Erythroblast (primary cell): ENCODE results near the gene ADAT1.
A peak's percentile ranks its signal among the peaks of the same experiment; 100 is the strongest.

Experiments
- DNase-seq, 2 experiments: peaks; one replicate each; lab custom pipeline; 2025; lab: John Stamatoyannopoulos, UW
- GATA1 ChIP-seq: IDR thresholded peaks from 2 replicates; pipeline ENCODE4 v1.6.1; 2011; ENCODE audit warnings: low read depth, mild to moderate bottlenecking, control low read depth, low read length, moderate library complexity
- POLR2A ChIP-seq: IDR thresholded peaks from 2 replicates; pipeline ENCODE4 v1.6.1; 2011; ENCODE audit warnings: mild to moderate bottlenecking, low read length

Gene ADAT1

GRCh38 chr16:75576384-75576811 lies 46.7 kb downstream of the ADAT1 start:
- no peak for DNase-seq
- TF ChIP-seq POLR2A = no peak
- no peak for TF ChIP-seq GATA1

- TF ChIP-seq POLR2A = no peak
- no peak for TF ChIP-seq GATA1
- no peak for DNase-seq
These were observed 47.1 kb downstream of the ADAT1 start for GRCh38 chr16:75575958-75576357.

DNA sequence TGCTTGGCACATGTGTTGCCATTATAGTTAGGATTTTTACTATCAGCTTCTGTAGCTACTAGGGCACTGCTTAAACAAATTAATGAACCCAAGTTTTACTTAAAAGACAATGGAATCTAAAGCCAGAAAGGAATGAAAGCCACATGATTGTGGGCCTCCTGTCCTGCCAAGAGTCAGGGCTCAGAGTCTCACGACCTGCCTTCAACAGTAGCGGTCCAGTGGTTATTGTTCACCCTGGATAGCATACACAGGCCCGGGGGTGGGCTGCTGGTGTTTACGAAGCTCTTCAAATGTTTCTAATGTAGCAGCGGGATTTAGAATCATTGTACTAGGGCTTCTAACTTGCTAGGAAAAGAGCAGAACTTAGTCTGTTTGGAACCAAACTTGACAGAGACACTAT lies 49.1 kb downstream of the ADAT1 start:
- no peak for DNase-seq
- no peak for TF ChIP-seq GATA1
- no peak for TF ChIP-seq POLR2A

GRCh38 chr16:75572864-75573542 lies 50.1 kb downstream of the ADAT1 start:
- DNase-seq = peak; percentile 75 to 88

DNA sequence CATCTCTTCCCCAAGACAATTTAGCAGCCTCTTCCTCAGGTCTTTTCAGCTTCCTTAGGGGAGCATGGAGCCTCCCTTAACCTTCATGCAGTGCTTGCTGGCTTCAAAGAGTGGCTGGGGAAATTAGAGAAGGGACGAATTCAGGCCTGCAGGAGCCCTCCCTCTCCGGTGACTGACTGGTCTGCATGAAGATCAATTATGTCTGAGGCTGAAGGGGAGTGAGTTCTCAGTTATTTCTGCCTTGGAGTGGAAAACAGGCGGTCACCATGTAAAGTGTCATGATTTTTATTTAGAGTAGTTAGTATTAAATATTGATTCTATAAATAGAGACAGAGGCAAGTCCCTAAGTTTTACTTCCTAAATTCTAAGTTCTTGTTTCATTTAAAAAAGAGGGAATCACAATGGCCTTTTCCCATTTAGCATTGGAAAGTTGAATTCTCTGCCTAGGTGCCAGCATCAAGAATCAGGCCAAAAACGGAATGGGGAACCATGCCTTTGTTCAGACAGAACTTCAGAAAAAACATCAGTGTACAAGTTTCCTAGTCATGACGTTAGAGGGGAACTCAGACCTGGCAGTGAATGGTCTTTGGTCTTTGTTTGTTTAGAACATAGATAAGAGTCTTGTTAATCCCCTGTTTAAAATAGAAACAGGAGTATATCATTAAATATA lies 52.5 kb downstream of the ADAT1 start:
- TF ChIP-seq GATA1 = no peak
- no peak for TF ChIP-seq POLR2A
- DNase-seq = no peak

More at GRCh38 chr16:75572864-75573542, 50.1 kb downstream of the ADAT1 start:
- TF ChIP-seq GATA1 (no peak), POLR2A (no peak)

GRCh38 chr16:75567911-75568310 lies 55.2 kb downstream of the ADAT1 start:
- no peak for DNase-seq
- TF ChIP-seq POLR2A (no peak), GATA1 (no peak)

GRCh38 chr16:75566758-75567255 lies 56.3 kb downstream of the ADAT1 start:
- DNase-seq = peak; percentile 64 to 75
- TF ChIP-seq GATA1 = no peak
- TF ChIP-seq POLR2A = no peak

GRCh38 chr16:75566040-75566757 lies 56.9 kb downstream of the ADAT1 start, which contains the start of gene GABARAPL2:
TSS of gene GABARAPL2 (plus strand) at chr16:75566379. CDS start at chr16:75566487, 108 bp downstream.
- peak; percentile 90 to 95 for DNase-seq
- TF ChIP-seq GATA1 (no peak), POLR2A (peak; percentile 68)

- TF ChIP-seq GATA1 (no peak), POLR2A (no peak)
- no peak for DNase-seq
These were observed 57.4 kb downstream of the ADAT1 start for GRCh38 chr16:75565640-75566039.

DNA sequence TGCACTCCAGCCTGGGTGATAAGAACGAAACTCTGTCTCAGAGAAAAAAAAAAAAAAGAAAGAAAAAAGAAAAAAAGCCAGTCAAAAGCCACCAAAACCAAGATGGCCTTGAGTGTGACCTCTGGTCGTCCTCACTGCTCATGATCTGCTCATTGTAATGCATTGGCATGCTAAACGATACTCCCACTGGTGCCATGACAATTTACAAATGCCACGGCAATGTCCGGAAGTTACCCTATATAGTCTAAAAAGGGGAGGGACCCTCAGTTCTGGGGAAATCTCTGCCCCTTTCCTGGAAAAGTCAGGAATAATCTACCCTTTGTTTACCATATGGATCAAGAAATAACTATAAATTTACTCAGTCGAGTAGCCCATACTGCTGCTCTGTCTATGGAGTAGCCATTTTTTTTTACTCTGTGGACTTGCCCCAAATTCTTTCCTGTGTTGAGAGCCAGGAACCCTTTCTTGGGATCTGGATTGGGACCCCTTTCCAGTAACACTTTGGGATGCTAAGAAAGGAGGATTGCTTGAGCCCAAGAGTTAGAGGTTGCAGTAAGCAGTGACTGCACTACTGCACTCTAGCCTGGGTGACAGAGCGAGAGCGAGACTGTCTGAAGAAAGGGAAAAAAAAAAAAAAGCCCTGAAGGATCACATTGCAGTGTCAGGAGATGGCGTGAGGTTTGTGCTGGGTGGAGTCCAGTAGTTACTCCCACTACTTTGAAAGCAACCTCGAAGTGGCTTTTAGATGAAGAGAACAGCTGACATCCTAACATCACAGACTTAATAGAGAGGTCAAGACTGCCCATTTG lies 63.3 kb downstream of the ADAT1 start:
- TF ChIP-seq GATA1 = no peak
- no peak for TF ChIP-seq POLR2A
- peak; percentile 7 to 23 for DNase-seq

- no peak for DNase-seq
- TF ChIP-seq GATA1 = no peak
- TF ChIP-seq POLR2A = no peak
These were observed 64.2 kb downstream of the ADAT1 start for GRCh38 chr16:75558846-75559401.

- no peak for DNase-seq
- TF ChIP-seq POLR2A = peak; percentile 58
- no peak for TF ChIP-seq GATA1
These were observed 66.6 kb downstream of the ADAT1 start for GRCh38 chr16:75556431-75556950.
